OCI-LY1 (cell line): ENCODE data around the gene SLC38A2.

Experiments used
- CTCF ChIP-seq: fragments of 200-600 bp; sonication (generic), shearing (Covaris generic); IDR thresholded peaks from 2 replicates; pipeline ENCODE4 v1.5.1; 2017; ENCODE audit warnings: mild to moderate bottlenecking, antibody characterized with exemption, low read length, moderate library complexity, mixed read lengths
- EZH2 ChIP-seq: fragments of 200-600 bp; sonication (generic), shearing (Covaris generic); IDR thresholded peaks from 2 replicates; pipeline ENCODE4 v1.8.0; 2017; ENCODE audit warnings: borderline replicate concordance, mixed run types, mild to moderate bottlenecking, antibody characterized with exemption, low read length, moderate library complexity, mixed read lengths

DNA sequence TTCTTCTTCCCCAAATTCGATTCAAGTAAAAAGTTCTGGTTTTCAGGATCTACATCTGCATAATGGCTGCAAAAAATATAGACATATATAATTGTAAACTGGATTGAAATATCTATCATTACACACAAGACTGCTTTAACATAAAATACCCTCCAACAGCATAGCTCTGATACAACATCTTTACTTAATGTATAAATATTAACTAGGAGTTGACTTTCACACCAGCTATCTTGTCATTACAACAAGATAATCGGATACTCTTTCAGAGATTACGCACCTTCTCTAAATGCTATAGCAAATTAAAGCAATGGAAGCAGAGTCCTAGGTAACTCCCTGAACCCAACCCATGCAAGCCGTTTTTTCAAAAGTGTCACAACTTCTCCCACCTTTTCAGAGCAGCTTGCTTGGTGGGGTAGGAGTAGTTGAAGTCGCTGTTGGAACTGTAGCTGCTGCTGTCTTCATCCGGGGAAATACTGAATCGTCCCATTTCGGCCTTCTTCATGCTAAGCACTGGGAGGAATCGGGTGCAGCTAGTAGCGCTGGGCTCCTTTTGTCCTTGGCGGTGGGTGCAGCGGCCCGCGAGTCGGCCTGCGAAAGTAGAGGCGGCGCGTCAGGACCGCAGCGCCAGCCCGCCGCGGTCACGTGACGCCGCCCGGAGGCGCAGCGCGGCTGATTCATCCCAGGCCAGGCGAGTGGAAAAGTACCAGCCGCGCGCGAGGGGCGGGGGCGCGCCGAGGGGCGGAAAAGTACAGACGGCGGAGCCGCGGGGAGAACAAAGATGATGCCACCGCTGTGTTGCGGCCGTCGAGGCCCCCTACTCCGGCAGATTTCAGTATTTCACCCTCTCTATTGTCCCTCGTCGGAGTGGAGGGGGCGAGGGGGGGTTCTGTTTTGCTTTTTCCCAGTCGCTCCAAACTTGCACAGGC lies 1.5 kb downstream of the SLC38A2 start:
- no peak for TF ChIP-seq EZH2
- no peak for TF ChIP-seq CTCF
